T-cell (primary cell): ENCODE measurements around the gene RBP7. TPM values are rescaled to one million over a fixed set of nuclear protein-coding genes. Genes with fewer than 3 reads are reported as not detected.

Source experiments
- ATAC-seq, 4 experiments: fragments of 200-7000 bp in 3 of 4; fragments of 150-1000 bp in 1 of 4; cut with Tn5 transposase; replicated peaks in 1 of 4; 1 replicate in 3 of 4; 2 replicates in 1 of 4; pipeline ENCODE4 v1.10.0; 2021; ENCODE audit warnings: moderate library complexity in 3 of 4, mild to moderate bottlenecking in 2 of 4, moderate number of reproducible peaks in 1 of 4
- CTCF ChIA-PET, 2 donors: fragments of 300-600 bp; sonication (Branson Sonifier 250); formaldehyde crosslinking; loops; one replicate each; lab custom pipeline; 2022; ENCODE audit warnings: antibody characterized with exemption in 2 of 2; lab: Charles Lee
- POLR2A ChIA-PET, 2 donors: fragments of 300-600 bp; sonication (Branson Sonifier 250); formaldehyde crosslinking; loops; one replicate each; lab custom pipeline; 2022; ENCODE audit warnings: antibody characterized with exemption in 2 of 2; lab: Charles Lee
- DNase-seq, 35 experiments: peaks; one replicate each; pipeline versions ENCODE4 v3.0.0 to v3.0.0-alpha.2; 2013 to 2023
- H3K27ac ChIP-seq: one replicate; pipeline ENCODE4 v1.5.1; 2013; ENCODE audit warnings: low read length
- H3K27me3 ChIP-seq, 2 experiments: replicated peaks in 1 of 2; 1 replicate in 1 of 2; 2 replicates in 1 of 2; pipeline versions ENCODE4 v1.6.1 to v1.7.0; 2013; ENCODE audit warnings: low read length in 1 of 2, mixed read lengths in 1 of 2; ENCODE audit not compliant: control insufficient read depth in 2 of 2, insufficient read depth in 2 of 2; ENCODE audit errors: extremely low read depth in 1 of 2
- H3K36me3 ChIP-seq, 2 donors: 1 replicate in 1 of 2; 2 replicates in 1 of 2; pipeline versions ENCODE4 v1.6.1 to v1.7.0; 2013; ENCODE audit warnings: low read length in 1 of 2; ENCODE audit not compliant: control insufficient read depth in 2 of 2, insufficient read depth in 1 of 2; ENCODE audit errors: extremely low read depth in 1 of 2
- H3K4me1 ChIP-seq, 2 experiments: 1 replicate in 1 of 2; 2 replicates in 1 of 2; pipeline versions ENCODE4 v1.6.1 to v1.7.0; 2013; ENCODE audit warnings: low read length in 2 of 2, mixed read lengths in 1 of 2; ENCODE audit not compliant: insufficient read depth in 2 of 2, control insufficient read depth in 1 of 2; ENCODE audit errors: extremely low read depth in 1 of 2
- H3K4me3 ChIP-seq, 2 donors: 1 replicate in 1 of 2; 2 replicates in 1 of 2; pipeline versions ENCODE4 v1.5.1 to v1.7.0; 2013; ENCODE audit warnings: mild to moderate bottlenecking in 2 of 2, low read length in 1 of 2, moderate library complexity in 1 of 2; ENCODE audit not compliant: control insufficient read depth in 1 of 2; ENCODE audit errors: extremely low read depth in 1 of 2
- H3K9me3 ChIP-seq: 2 replicates; pipeline ENCODE4 v1.7.0; 2013
- H3K27ac Mint-ChIP-seq, 2 donors: one replicate each; pipeline ENCODE4 v1.8.0; 2020 to 2021; ENCODE audit warnings: mild to moderate bottlenecking in 2 of 2, mixed read lengths in 2 of 2
- H3K27me3 Mint-ChIP-seq, 2 donors: one replicate each; pipeline ENCODE4 v1.8.0; 2021 to 2022; ENCODE audit warnings: mixed read lengths in 2 of 2
- H3K36me3 Mint-ChIP-seq: one replicate; pipeline ENCODE4 v1.8.0; 2021; ENCODE audit warnings: mixed read lengths
- H3K4me1 Mint-ChIP-seq, 3 donors: one replicate each; pipeline ENCODE4 v1.8.0; 2020 to 2022; ENCODE audit warnings: mixed read lengths in 3 of 3, mild to moderate bottlenecking in 1 of 3
- H3K4me3 Mint-ChIP-seq, 3 donors: one replicate each; pipeline ENCODE4 v1.8.0; 2020 to 2022; ENCODE audit warnings: mild to moderate bottlenecking in 3 of 3, mixed read lengths in 3 of 3, moderate library complexity in 3 of 3
- H3K9me3 Mint-ChIP-seq, 3 donors: one replicate each; pipeline ENCODE4 v1.8.0; 2020 to 2022; ENCODE audit warnings: mixed read lengths in 3 of 3
- WGBS: methylation state at CpG from one replicate; pipeline ENCODE4 v1.1.5; 2013; ENCODE audit warnings: missing lambda C conversion rate; ENCODE audit not compliant: insufficient coverage; 5-methylcytosine and 5-hydroxymethylcytosine counted together
- total RNA-seq, 35 experiments: library from RNA in 6 of 35; stranded (reverse) in 6 of 35; fragments of 120-200 nt in 1 of 35; gene quantifications; one replicate each; pipeline versions ENCODE4 v1.2.1 to v1.2.4 and lab custom pipeline; 2013 to 2026

RBP7 gene
- total RNA-seq, 5 donors from 2014 or later (not counting 1 experiment from before 2014, with no cell fraction given): 0.63 TPM; not detected in 4

GRCh38 chr1:10042746-10043145 lies 45.7 kb downstream of the RBP7 start:
- no peaks in the 10 kb centered on the region for H3K9me3 Mint-ChIP-seq
- no peaks in the 10 kb centered on the region for H3K27me3 Mint-ChIP-seq
- no peak overlapping the region for H3K27ac ChIP-seq
- no peak overlapping the region for H3K27ac Mint-ChIP-seq
- CTCF ChIA-PET: no interaction called here
- no peak overlapping the region for H3K4me3 ChIP-seq
- H3K9me3 ChIP-seq: no peaks in the 10 kb centered on the region
- H3K4me3 Mint-ChIP-seq: no peak overlapping the region
- POLR2A ChIA-PET: no interaction called here
- H3K4me1 Mint-ChIP-seq: peaks cover 35 to 45% (median 41%) of the 10 kb centered on the region in 3 donors
- 88% methylated on average over 4 of the region's 4 CpGs for WGBS
- H3K27me3 ChIP-seq: no peaks in the 10 kb centered on the region
- H3K36me3 Mint-ChIP-seq: peaks cover 21% of the 10 kb centered on the region
- ATAC-seq (no peak), DNase-seq (no peak)
- peaks cover 3 to 20% of the 10 kb centered on the region in 2 donors for H3K36me3 ChIP-seq
- peaks cover 0 to 3% of the 10 kb centered on the region in 2 experiments for H3K4me1 ChIP-seq

GRCh38 chr1:10045480-10046355 lies 48.7 kb downstream of the RBP7 start:
- H3K4me1 ChIP-seq: peaks cover 0 to 3% of the 10 kb centered on the region in 2 experiments
- WGBS: 95% methylated on average over 4 of the region's 8 CpGs
- Mint-ChIP-seq H3K27ac (no peak overlapping the region), H3K4me3 (no peak overlapping the region), H3K9me3 (no peaks in the 10 kb centered on the region), H3K4me1 (peaks cover 37 to 52% (median 40%) of the 10 kb centered on the region in 3 donors), H3K36me3 (peaks cover 31% of the 10 kb centered on the region), H3K27me3 (no peaks in the 10 kb centered on the region)
- H3K36me3 ChIP-seq: peaks cover 8 to 25% of the 10 kb centered on the region in 2 donors
- no peaks in the 10 kb centered on the region for H3K27me3 ChIP-seq
- POLR2A ChIA-PET: no interaction called here
- H3K9me3 ChIP-seq: no peaks in the 10 kb centered on the region
- no peak for DNase-seq
- H3K4me3 ChIP-seq: no peak overlapping the region
- no peak overlapping the region for H3K27ac ChIP-seq
- CTCF ChIA-PET: interaction anchor here in 1 of 2 donors (0.5 kb wide), 1 partner anchor 219 kb away, joined by 3 read pairs; no protein-coding TSS in a partner anchor
- ATAC-seq: no peak

GRCh38 chr1:10046356-10047085 lies 49.5 kb downstream of the RBP7 start:
- H3K4me1 ChIP-seq: peaks cover 0 to 3% of the 10 kb centered on the region in 2 experiments
- Mint-ChIP-seq H3K27me3 (no peaks in the 10 kb centered on the region), H3K36me3 (peaks cover 36% of the 10 kb centered on the region), H3K27ac (no peak overlapping the region), H3K4me3 (no peak overlapping the region), H3K4me1 (peaks cover 44 to 55% (median 44%) of the 10 kb centered on the region in 3 donors), H3K9me3 (no peaks in the 10 kb centered on the region)
- no peaks in the 10 kb centered on the region for H3K27me3 ChIP-seq
- ChIA-PET CTCF (interaction anchor here in 1 of 2 donors (0.5 kb wide), 1 partner anchor 220 kb away, joined by 3 read pairs; no protein-coding TSS in a partner anchor), POLR2A (interaction anchor here in 1 of 2 donors (0.7 kb wide), 1 partner anchor 1041 kb away, joined by 8 read pairs; no protein-coding TSS in a partner anchor)
- H3K4me3 ChIP-seq: no peak overlapping the region
- H3K27ac ChIP-seq: no peak overlapping the region
- H3K36me3 ChIP-seq: peaks cover 5 to 31% of the 10 kb centered on the region in 2 donors
- ATAC-seq: no peak
- DNase-seq: no peak
- 100% methylated on average over 5 of the region's 8 CpGs for WGBS
- no peaks in the 10 kb centered on the region for H3K9me3 ChIP-seq

- Histone ChIP-seq H3K27me3 (no peaks in the 10 kb centered on the region), H3K27ac (no peak overlapping the region), H3K36me3 (peaks cover 9 to 36% of the 10 kb centered on the region in 2 donors), H3K4me1 (peaks cover 0 to 3% of the 10 kb centered on the region in 2 experiments), H3K4me3 (no peak overlapping the region), H3K9me3 (no peaks in the 10 kb centered on the region)
- Mint-ChIP-seq H3K4me3 (no peak overlapping the region), H3K27me3 (no peaks in the 10 kb centered on the region), H3K9me3 (no peaks in the 10 kb centered on the region), H3K36me3 (peaks cover 38% of the 10 kb centered on the region), H3K27ac (no peak overlapping the region), H3K4me1 (peaks cover 40 to 52% (median 44%) of the 10 kb centered on the region in 3 donors)
- WGBS: 100% methylated on average over 2 of the region's 3 CpGs
- DNase-seq (no peak), ATAC-seq (no peak)
- CTCF ChIA-PET: interaction anchor here in 1 of 2 donors (0.7 kb wide), 1 partner anchor 99 kb away, joined by 3 read pairs; no protein-coding TSS in a partner anchor
- POLR2A ChIA-PET: no interaction called here
Measured at GRCh38 chr1:10048601-10049000, 51.6 kb downstream of the RBP7 start.

GRCh38 chr1:10050611-10051010 lies 53.6 kb downstream of the RBP7 start:
- no peak overlapping the region for H3K27ac ChIP-seq
- H3K9me3 ChIP-seq: no peaks in the 10 kb centered on the region
- H3K27me3 ChIP-seq: no peaks in the 10 kb centered on the region
- Mint-ChIP-seq H3K4me3 (no peak overlapping the region), H3K27me3 (no peaks in the 10 kb centered on the region), H3K4me1 (peaks cover 31 to 47% (median 33%) of the 10 kb centered on the region in 3 donors), H3K9me3 (no peaks in the 10 kb centered on the region), H3K27ac (no peak overlapping the region), H3K36me3 (peaks cover 35% of the 10 kb centered on the region)
- ATAC-seq (no peak), DNase-seq (no peak)
- 100% methylated on average over 2 of the region's 3 CpGs for WGBS
- no peak overlapping the region for H3K4me3 ChIP-seq
- ChIA-PET POLR2A (interaction anchor here in 1 of 2 donors (0.6 kb wide), 1 partner anchor 1080 kb away, joined by 4 read pairs; no protein-coding TSS in a partner anchor), CTCF (interaction anchor here in 1 of 2 donors (0.6 kb wide), 1 partner anchor 104 kb away, joined by 3 read pairs; no protein-coding TSS in a partner anchor)
- peaks cover 11 to 33% of the 10 kb centered on the region in 2 donors for H3K36me3 ChIP-seq
- peaks cover 0 to 3% of the 10 kb centered on the region in 2 experiments for H3K4me1 ChIP-seq

GRCh38 chr1:10051656-10052055 lies 54.6 kb downstream of the RBP7 start:
- peaks cover 11 to 29% of the 10 kb centered on the region in 2 donors for H3K36me3 ChIP-seq
- no peaks in the 10 kb centered on the region for H3K4me1 ChIP-seq
- no peaks in the 10 kb centered on the region for H3K9me3 ChIP-seq
- no peak overlapping the region for H3K27ac ChIP-seq
- peaks cover 35% of the 10 kb centered on the region for H3K36me3 Mint-ChIP-seq
- no peak overlapping the region for H3K27ac Mint-ChIP-seq
- no peak overlapping the region for H3K4me3 ChIP-seq
- H3K9me3 Mint-ChIP-seq: no peaks in the 10 kb centered on the region
- no CpG with 5 or more reads among the region's 1 CpG for WGBS
- ATAC-seq (no peak), DNase-seq (no peak)
- H3K4me1 Mint-ChIP-seq: peaks cover 24 to 37% (median 27%) of the 10 kb centered on the region in 3 donors
- H3K4me3 Mint-ChIP-seq: no peak overlapping the region
- POLR2A ChIA-PET: no interaction called here
- H3K27me3 ChIP-seq: no peaks in the 10 kb centered on the region
- CTCF ChIA-PET: no interaction called here
- no peaks in the 10 kb centered on the region for H3K27me3 Mint-ChIP-seq
